ENCODE measurements around the gene PARVB. TPM values are rescaled to one million over a fixed set of nuclear protein-coding genes. Genes with fewer than 3 reads are reported as not detected.

The PARVB gene
- total RNA-seq, 1 donor from 2014 or later = 22.1 TPM

GRCh38 chr22:44166498-44167276, 142.6 kb downstream of the PARVB start:
- no peak for TF ChIP-seq CTCF (IDR thresholded peaks at IDR 0.05; ENCODE audit: unreplicated experiment)
- Mint-ChIP-seq H3K27me3 (ENCODE audit: low read depth) (no peaks in the 10 kb centered on the region), H3K36me3 (no peaks in the 10 kb centered on the region), H3K27ac (no peak overlapping the region), H3K9me3 (no peaks in the 10 kb centered on the region), H3K4me3 (no peak overlapping the region), H3K4me1 (no peaks in the 10 kb centered on the region)
- DNase-seq (ENCODE audit: low spot score in 2 of 2, unreplicated experiment in 2 of 2) = no peak

GRCh38 chr22:44167501-44167900, 143.4 kb downstream of the PARVB start:
- no peak for DNase-seq (ENCODE audit: low spot score in 2 of 2, unreplicated experiment in 2 of 2)
- no peaks in the 10 kb centered on the region for H3K36me3 Mint-ChIP-seq
- no peaks in the 10 kb centered on the region for H3K9me3 Mint-ChIP-seq
- no peak overlapping the region for H3K4me3 Mint-ChIP-seq
- no peak overlapping the region for H3K27ac Mint-ChIP-seq
- no peaks in the 10 kb centered on the region for H3K27me3 Mint-ChIP-seq (ENCODE audit: low read depth)
- H3K4me1 Mint-ChIP-seq = no peaks in the 10 kb centered on the region
- TF ChIP-seq CTCF (IDR thresholded peaks at IDR 0.05; ENCODE audit: unreplicated experiment) = no peak

- Mint-ChIP-seq H3K9me3 (no peaks in the 10 kb centered on the region), H3K27ac (no peak overlapping the region), H3K27me3 (ENCODE audit: low read depth) (no peaks in the 10 kb centered on the region), H3K4me1 (no peaks in the 10 kb centered on the region), H3K4me3 (no peak overlapping the region), H3K36me3 (no peaks in the 10 kb centered on the region)
- no peak for TF ChIP-seq CTCF (IDR thresholded peaks at IDR 0.05; ENCODE audit: unreplicated experiment)
- DNase-seq (ENCODE audit: low spot score in 2 of 2, unreplicated experiment in 2 of 2) = no peak
Measured at GRCh38 chr22:44168206-44168605, 144.1 kb downstream of the PARVB start.

- no peak overlapping the region for H3K27ac Mint-ChIP-seq
- H3K9me3 Mint-ChIP-seq = no peaks in the 10 kb centered on the region
- no peak overlapping the region for H3K4me3 Mint-ChIP-seq
- no peaks in the 10 kb centered on the region for H3K27me3 Mint-ChIP-seq (ENCODE audit: low read depth)
- no peak for TF ChIP-seq CTCF (IDR thresholded peaks at IDR 0.05; ENCODE audit: unreplicated experiment)
- no peak for DNase-seq (ENCODE audit: low spot score in 2 of 2, unreplicated experiment in 2 of 2)
- H3K36me3 Mint-ChIP-seq = no peaks in the 10 kb centered on the region
- no peaks in the 10 kb centered on the region for H3K4me1 Mint-ChIP-seq
Measured at GRCh38 chr22:44170470-44170869, 146.4 kb downstream of the PARVB start.

- Mint-ChIP-seq H3K27me3 (ENCODE audit: low read depth) (no peaks in the 10 kb centered on the region), H3K27ac (no peak overlapping the region), H3K9me3 (no peaks in the 10 kb centered on the region), H3K4me3 (no peak overlapping the region), H3K36me3 (no peaks in the 10 kb centered on the region), H3K4me1 (no peaks in the 10 kb centered on the region)
- no peak for DNase-seq (ENCODE audit: low spot score in 2 of 2, unreplicated experiment in 2 of 2)
- TF ChIP-seq CTCF (IDR thresholded peaks at IDR 0.05; ENCODE audit: unreplicated experiment) = no peak
Measured at GRCh38 chr22:44171561-44171960, 147.5 kb downstream of the PARVB start.
